ENCODE data around the gene ARFGAP3.

The ARFGAP3 gene

DNA sequence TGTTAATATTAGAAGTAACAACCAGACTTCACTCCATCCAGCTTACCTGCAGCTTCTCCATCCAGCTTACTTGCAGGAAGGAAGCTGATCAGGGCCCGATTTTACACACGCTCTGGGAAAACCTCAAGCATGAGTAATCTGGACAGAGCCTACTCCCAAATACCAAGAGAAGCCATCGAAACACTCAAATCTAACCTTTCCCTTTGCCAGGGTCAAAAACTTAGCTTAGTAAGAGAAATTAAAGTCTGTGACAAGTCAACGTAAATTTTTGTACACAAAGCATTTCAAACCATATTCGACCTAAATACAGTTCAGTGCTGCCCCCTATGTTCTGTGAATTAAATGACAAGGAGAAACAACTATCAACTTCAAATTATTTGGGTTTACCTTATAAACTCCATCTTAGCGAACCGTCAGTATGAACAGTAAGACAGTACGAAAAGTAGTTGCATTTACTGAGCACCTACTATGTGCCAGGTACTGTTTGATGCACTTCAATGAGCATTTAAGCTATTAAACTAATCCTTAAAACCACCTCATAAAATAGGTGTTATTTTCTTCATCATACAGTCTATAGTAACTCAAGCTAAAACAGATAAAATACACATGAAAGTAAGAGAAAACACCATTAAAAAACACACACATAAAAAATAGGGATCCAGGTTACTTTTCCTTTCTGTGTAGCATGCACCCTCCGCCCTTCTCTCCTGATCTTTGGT lies 36.9 kb downstream of the ARFGAP3 start:
- no peak for DNase-seq (ENCODE audit: low spot score)

DNA sequence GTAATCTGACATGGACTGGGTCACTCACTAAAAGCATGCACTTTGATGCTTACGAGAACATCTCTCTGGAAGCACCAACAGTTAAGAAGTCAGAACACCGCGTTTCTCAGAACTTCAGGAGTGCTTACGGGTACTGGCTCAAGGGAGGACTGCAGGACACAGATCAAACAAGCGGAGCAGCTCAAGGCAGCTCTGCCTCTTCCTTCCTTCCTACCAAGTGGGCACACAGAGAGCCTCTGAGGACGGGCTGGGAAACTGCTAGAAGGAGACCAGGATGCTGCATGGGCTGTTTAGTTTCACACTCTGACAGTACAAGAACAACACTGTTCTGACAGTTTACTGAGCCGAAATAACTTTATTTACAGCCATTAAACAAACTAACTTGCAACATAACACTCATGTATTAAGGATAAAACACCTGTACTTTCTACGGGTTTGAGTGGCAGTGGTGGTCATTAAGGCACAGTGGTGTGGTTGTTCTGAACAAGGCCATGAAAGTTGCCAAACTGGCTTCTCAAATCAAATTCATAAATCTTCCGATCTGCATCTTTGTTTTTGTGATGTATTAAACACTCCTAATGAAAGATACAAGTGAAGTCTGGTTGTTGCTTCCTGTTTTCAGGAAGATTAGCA lies 37.5 kb downstream of the ARFGAP3 start:
- DNase-seq (ENCODE audit: low spot score): no peak

DNA sequence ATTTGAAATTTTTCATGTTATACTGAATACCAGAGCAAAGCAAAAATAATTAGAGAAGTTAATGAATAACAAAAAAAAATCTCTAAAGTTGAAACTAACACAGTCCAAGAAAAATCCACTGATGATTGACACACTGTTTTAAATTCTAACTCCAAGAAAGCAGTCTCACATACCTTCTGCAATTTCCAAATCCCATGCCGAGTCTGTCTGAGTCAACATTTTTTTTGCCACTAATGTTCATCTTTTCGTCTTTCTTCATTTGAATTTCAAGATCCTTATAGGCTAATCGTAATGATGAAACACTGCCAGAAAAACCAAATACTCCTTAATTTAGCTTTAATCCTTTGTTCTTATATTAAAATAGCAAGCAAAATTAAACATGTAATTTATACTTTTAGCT lies 39.5 kb downstream of the ARFGAP3 start:
- no peak for DNase-seq (ENCODE audit: low spot score)

DNA sequence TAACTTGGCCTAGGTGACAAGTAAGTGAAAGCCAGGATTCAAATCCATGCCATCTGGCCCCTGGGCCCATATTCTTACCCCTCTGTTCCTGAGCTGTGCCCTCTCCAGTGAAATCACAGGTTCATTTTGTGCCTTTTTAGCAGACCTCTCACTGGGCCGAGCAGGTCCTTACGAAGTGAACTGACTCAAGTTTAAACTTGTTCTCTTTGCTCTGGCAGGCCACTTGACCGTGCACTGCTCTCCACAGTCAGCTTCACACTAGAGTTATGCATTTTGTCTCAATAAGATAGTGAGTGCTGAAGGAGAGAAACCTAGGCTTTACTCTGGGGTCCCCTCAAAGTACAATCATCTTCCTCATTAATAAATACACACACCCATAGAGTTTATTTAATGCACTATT lies 40.7 kb downstream of the ARFGAP3 start:
- DNase-seq (ENCODE audit: low spot score): no peak

DNA sequence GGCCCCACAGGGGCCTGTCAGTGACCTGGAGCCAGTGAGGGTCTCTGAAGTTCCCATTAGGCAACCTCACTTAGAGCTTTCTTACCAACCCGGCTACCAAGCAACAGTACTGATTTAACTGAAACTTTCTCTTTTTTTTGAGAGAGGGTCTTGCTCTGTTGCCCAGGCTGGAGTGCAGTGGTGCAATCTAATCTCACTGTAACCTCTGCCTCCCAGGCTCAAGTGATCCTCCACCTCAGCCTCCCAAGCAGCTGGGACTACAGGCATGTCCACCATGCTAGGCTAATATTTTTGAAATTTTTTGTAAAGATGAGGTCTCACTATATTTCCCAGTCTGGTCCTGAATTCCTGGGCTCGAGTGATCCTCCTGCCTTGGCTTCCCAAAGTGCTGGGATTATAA lies 42.5 kb downstream of the ARFGAP3 start:
- no peak for DNase-seq (ENCODE audit: low spot score)

DNA sequence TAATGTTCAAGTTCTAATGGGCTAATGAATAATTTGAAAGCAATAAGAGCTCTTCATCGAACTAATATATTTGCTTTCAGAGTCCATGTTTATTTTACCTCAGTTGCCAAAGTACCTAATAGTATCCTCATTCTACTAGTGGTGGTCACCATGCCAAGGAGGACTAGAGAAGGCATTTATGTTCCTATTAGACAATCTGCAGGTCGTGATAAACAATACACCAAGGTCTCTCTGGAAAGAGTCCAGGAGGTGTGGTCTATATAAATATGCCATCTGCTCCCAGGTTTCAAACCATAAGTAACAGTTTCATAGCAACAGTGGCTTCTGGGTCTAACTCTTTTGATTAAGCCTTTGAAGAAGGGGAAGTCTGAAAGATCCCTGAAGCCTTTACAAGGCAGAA lies 42.9 kb downstream of the ARFGAP3 start:
- no peak for DNase-seq (ENCODE audit: low spot score)

DNA sequence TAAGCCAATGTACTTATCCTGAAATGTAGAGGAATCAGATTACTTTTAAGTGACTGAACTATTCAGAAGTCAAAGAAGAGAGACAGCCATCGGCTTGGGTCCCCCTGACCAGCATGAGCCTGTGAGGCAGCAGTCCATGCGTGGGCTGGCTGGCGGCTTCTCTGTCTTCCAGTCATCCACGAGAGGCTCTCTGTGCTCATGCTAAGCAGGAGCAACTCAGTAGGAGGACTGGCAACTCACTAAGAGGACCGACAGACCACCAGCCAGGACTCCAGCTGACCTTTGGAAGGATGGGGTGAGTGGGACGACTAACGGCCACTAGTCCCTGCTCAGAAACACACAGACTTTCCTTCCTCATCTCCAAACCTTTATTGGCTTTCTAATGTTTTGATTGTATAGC lies 43.6 kb downstream of the ARFGAP3 start:
- DNase-seq (ENCODE audit: low spot score): no peak

DNA sequence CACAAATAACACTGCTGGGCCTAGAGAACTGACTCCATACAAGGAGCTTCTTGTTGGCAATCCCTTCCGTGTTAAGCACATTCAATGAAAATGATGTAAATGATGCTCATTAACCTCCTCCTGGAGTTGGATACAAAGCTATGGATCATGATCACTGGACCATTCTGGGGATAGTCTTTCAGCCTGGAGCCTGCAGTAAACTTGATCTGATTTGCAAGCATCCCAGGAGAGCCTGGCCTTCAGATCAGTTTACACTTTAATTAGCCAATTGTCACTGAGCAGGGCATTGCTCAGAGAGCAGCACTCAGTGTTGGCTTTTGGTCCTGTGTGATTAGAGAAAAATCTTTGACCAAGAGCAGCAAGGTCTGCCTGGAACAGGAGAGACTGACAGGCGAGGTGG lies 45.6 kb downstream of the ARFGAP3 start:
- no peak for DNase-seq (ENCODE audit: low spot score)

DNA sequence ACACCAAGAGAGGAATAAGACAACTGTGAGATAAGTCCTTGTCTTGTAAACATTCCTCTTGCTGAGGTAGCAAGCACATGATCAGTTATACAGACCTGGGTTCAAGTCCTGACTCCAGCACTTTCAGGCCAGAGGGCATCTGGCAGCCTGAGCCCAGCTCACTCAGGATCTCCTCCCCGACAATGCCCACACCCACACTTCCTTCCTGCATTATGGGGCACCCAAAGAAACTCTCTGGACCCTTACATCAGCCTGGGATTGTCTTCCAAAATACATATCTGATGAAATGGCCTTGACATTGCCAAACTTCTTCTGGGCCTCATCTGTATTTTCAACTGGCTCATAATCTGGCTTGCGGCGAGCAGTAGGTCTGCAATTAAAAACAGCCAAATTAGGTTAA lies 48.6 kb downstream of the ARFGAP3 start:
- no peak for DNase-seq (ENCODE audit: low spot score)

DNA sequence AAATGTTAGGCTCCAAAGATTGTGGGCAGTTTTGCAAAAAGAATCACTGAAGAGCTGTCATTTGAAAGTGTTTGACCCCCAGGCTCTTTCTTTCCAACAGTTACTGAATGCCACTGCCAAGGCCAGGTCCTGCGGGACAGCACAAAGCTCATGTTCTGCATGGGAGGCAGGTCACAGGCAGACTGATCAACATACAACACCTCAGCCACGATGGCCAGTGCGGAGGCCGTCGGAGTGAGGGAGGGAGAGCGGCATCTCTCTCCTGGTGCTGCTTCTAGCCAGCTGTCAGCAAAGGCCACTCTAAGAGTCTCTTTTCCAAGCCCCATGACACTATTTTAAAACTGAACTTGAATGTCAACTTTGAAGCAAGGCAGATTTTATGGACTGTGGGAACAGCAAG lies 49.9 kb downstream of the ARFGAP3 start:
- DNase-seq (ENCODE audit: low spot score): no peak

DNA sequence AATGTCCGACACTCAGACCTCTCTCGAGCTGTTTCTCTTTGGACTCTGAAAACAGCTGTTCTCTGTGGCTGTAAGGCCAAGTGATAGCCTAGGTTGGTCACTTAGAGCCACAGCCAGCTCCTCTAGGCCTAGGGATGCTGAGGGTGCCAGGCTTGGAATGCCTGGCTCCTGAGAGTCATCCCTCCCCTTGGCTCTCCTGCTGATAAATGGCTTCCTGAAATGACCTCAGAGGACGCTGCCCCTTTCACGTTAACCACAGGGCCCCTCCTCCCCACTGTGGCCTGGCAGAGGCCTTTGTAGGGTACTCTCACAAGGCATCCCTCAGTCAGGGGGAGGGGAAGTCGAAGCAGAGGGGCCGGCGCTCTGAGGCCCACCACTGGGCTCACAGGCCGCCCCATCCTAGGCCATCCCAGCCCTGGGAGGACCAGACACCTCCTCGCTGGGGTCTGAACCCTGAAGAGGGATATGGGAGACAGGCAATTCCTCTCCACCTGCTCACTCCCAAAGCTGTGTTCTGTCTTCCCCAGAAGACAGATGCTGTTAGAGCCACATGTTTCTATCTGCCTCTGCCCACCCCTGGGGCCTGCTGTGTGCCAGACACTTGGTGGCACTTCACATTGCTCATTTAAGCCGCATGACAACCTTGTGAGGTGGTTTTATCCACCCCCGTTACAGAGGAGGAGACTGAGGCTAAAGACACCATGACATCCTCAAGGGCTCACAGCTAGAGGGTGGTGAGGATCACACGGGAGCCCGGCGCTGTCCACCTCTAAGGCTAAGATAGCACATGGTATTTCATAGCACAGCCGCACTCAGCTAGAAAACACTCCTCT lies 50.9 kb downstream of the ARFGAP3 start:
- DNase-seq (ENCODE audit: low spot score): no peak

DNA sequence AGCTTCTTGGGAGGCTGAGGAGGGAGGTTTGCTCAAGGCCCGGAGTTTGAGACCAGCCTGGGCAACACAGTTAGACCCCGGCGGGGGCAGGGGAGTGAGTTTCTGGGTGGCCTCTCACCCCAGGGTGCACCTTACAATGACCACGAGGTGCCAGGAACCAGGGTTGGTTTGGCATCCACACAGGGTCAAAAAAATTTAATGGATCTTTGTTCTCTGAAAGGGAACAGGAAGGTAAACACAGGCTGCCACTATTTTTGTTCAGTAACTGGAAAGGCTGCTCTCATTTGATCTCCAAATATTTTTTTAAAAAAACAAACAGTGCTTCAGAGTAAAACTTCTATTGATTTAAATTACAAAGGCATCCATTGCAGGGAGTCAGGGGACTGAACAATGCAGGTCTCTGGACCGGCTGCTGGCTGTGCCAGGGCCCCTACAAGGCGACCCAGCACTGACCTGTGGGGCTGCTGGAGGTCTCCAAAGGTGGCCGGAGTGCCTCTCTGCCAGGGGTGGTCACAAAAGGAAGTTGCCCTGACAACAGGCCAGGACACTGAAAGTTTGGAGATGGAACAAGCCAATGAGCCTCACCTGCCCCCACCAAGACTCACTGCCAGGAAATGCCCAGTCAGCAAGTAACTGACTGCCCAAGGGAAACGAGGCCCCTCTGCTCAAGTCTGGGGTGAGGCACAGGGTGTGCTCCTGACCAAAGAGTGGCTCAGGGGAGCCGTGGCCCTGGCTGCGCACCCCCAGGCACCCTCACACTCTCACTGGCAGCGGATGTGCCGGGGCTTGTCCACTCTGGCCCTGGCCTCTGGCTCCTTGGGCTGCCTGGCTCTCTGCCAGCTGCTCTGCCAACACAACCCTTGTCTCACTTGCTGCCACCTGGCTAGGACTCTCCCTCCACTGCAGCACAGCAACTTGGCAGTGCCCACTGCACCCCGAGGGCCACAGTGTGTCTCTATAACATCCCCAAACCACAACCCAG lies 51.8 kb downstream of the ARFGAP3 start:
- no peak for DNase-seq (ENCODE audit: low spot score)

DNA sequence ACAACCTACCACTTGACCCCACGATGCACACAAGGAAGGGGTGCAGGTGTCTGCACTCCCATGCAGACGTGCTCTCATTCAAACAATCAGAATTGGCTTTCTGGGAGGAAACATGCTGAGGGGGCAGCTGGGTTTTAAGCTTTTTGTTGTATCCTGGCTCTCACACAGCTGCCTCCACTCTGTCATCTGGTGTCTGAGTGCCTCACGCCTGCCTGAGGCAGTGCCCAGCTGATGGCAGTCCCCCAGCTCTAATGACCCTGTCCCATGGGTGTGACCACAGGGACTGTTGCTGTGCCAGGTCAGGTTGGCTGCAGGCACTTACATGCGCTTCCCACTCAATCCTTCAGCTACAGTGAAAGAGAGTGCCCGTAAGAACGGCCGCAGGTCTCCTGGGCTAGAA lies 53.7 kb downstream of the ARFGAP3 start:
- DNase-seq (ENCODE audit: low spot score): no peak

DNA sequence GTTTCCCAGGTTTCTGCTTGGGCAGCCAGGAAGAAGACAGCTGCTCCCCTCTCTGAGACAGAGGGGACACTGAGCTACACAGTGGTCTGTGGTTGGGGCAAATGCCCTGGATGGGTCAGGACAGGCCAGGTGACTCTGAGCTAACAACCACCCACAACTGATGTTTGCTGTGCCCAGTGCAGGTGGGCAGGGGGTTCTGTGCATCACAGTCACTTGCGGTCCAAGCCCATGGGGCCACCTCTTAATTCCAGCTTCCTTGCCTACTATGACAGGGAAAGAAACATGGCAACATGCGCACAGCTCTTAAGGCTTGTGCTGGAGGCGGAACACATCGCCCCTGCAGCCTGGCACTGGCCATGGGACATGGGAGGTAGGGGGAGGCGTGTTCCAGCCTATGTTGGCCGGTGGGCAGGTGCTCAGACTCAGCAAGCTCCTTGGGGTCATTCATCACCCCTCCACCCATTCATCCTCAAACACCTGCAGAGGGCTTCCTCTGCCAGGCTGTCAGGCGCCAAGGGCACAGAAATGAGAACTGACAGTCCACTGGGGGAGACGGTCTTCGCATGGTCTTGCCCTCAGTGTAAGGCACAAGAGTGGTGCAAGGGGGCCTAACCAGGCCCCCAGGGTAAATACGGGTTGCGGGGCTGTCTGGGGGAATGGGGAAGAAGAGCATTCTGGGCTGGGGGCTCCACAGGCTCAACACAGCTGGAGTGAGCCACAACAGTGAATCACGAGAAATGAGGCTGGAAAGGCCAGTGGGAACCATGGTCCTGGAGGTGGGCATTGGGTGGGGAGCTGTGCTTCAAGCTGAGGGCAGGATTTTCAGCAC lies 55.6 kb downstream of the ARFGAP3 start:
- DNase-seq (ENCODE audit: low spot score): no peak

DNA sequence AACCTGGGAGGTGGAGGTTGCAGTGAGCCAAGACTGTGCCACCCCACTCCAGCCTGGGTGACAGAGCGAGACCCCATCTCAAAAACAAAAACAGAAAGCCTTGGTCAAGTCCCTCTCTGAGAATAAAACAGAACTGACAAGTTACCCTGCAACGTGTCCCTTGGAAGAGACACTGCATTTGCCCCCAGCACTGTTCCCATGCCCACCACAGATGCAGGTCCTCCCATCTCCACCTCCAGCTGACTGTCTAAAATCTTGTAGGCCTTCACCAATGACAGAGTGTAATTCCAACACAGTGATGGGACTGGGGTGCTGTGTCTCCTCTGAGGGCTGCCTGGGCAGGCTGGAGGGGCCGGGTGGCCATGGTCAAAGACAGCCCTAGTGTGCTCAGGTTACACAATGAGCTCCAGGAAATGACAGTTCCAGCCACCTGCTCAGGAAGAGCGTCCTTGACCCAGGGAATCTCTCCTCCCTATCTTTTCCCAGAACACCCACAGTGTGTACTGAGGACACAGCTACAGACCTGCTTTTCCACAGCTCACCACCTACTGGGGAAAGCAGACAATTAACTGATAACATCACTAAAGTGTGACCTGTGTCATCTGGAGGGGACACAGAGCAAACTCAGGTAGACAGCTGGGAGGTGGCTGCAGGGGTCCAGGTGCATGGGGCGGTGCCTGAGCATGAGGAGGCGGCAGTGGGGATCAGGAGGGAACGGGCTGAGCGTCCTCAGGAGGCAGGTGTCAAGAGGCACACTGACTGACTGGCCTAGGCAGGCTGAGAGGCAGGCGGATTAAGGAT lies 56.4 kb downstream of the ARFGAP3 start:
- DNase-seq (ENCODE audit: low spot score): no peak

DNA sequence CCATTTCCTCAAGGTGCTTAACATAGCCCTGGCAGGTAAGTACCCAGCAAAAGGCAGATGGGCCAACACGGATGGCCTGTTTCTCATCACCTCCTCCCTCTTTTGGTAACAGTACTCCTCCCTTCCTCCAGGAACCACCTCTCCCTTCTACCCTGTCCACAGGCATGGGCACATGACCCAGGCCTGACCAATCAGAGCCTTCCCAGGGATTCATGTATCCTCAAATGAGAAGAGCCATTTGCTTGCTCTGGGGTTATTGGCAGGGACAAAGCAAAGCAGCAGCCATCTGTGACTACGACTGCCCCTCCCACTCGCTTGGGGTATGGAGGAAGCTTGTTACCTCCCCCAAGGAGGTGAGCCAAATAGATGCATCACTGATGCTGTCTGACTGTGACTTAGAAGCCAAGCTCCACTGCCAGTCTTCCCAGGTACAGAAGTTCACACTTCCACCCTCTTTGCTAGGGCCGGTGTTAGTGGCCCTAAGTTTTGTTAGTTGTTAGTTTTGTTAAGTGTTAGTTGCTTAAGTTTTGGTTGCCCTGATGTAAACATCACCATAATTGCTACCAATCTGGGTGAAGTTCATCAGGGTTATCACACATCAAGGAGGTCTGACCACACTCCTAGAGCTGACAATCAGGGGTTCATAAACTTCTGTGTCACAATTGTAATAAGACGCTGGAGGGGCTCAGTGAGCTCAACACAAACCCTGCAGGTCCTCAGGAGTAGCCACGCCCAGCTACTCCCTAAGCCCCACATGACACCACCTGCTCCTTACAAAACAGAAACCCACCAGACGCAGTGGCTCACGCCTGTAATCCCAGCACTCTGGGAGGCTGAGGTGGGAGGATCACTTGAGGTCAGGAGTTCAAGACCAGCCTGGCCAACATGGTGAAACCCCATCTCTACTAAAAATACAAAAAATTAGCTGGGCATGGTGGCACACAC lies 57.3 kb downstream of the ARFGAP3 start:
- DNase-seq (ENCODE audit: low spot score): no peak

DNA sequence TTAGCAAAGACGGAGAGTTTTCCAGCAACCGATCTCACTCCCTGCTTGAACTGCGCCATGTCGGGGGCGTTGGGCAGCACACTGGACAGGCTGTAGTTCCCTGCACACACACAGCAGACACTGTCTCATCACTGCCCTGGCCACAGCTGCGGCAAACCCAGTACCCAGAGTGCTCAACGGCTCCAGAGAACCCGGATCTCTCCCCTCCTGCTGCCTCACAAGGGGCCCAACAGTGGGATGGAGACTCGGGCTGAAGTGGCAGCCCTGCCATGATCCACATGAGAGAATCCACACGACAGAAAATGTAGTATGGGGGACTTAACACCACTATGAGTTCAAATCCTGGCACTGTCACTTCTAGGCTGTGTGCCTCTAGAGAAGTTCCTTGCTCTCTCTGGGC lies 58.0 kb downstream of the ARFGAP3 start:
- no peak for DNase-seq (ENCODE audit: low spot score)

DNA sequence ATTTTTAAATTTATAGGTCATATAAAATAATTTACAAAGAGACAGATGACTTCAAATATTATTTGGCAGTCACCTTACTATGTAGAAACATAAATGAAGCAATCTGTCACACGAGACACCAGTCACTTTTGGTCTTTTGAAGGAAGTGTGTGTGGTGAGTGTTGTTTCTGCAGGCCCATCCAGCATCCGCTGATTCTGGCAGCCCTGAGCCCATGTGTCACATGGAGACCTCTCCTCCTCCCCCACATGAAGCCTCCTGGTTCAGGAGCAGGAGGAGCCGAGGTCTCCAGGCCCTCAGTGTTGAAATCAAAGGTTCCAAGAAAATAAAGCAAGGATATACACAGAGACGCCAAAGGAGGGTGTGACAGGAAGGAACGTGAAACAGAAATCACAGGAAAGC lies 60.1 kb downstream of the ARFGAP3 start:
- no peak for DNase-seq (ENCODE audit: low spot score)

DNA sequence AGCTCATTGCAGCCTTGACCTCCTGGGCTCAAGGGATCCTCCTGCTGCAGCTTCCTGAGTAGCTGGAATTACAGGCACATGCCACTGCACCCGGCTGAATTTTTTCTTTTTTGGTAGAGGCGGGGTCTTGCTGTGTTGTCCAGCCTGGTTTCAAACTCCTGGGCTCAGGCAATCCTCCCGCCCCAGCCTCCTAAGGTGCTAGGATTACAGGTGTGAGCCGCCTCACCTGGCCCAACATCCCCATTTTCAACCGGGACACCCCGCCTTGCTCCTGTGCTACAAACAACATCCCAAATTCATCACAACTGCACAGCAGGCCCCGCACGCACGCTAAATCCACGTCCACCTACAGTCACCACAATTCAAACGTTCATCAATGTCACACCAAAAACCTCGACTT lies 61.0 kb downstream of the ARFGAP3 start:
- DNase-seq (ENCODE audit: low spot score): no peak

All from HuH-7 (cell line).